22Rv1 (cell line): ENCODE data around the gene CTCFL.
"Not testable (repeated sequence)": the region's sequence is repeated elsewhere in the genome, so short reads cannot be mapped to it uniquely, and the experiment has no call there.

ENCODE experiments used
- H3K27ac ChIP-seq: fragments of 450-650 bp; 2 replicates; pipeline ENCODE4 v1.5.1; 2017
- CTCF ChIP-seq: fragments of 450-650 bp; IDR thresholded peaks from 2 replicates; pipeline ENCODE4 v1.5.1; 2017; ENCODE audit warnings: mild to moderate bottlenecking
- ZFX ChIP-seq: fragments of 450-650 bp; IDR thresholded peaks from 2 replicates; pipeline ENCODE4 v1.6.1; 2017; ENCODE audit warnings: antibody characterized with exemption, borderline replicate concordance

The CTCFL gene

GRCh38 chr20:57525328-57526086 lies 567 bp upstream of the CTCFL start:
- no peak overlapping the region for H3K27ac ChIP-seq
- TF ChIP-seq CTCF (no peak), ZFX (no peak)

- TF ChIP-seq CTCF (no peak), ZFX (no peak)
- H3K27ac ChIP-seq = no peak overlapping the region
Measured at GRCh38 chr20:57523782-57524181, 1.2 kb downstream of the CTCFL start.

GRCh38 chr20:57522380-57523140 lies 2.4 kb downstream of the CTCFL start:
- TF ChIP-seq CTCF = no peak
- no peak for TF ChIP-seq ZFX
- H3K27ac ChIP-seq = no peak overlapping the region

GRCh38 chr20:57517904-57518303 lies 7.0 kb downstream of the CTCFL start:
- TF ChIP-seq ZFX (no peak), CTCF (no peak)
- no peak overlapping the region for H3K27ac ChIP-seq

- TF ChIP-seq ZFX = no peak
- TF ChIP-seq CTCF = peak; percentile 83
- no peak overlapping the region for H3K27ac ChIP-seq
Measured at GRCh38 chr20:57514273-57514751, 10.6 kb downstream of the CTCFL start.

GRCh38 chr20:57513199-57513598 lies 11.7 kb downstream of the CTCFL start:
- no peak overlapping the region for H3K27ac ChIP-seq
- TF ChIP-seq CTCF = no peak
- no peak for TF ChIP-seq ZFX

GRCh38 chr20:57512432-57512831 lies 12.5 kb downstream of the CTCFL start:
- TF ChIP-seq CTCF = no peak
- no peak for TF ChIP-seq ZFX

GRCh38 chr20:57511709-57512108 lies 13.2 kb downstream of the CTCFL start:
- not testable (repeated sequence) for H3K27ac ChIP-seq

More at GRCh38 chr20:57512432-57512831, 12.5 kb downstream of the CTCFL start:
- no peak overlapping the region for H3K27ac ChIP-seq
